Epidermal melanocyte (primary cell): Measurements from ENCODE around the gene SPIRE2.
A peak's percentile ranks its signal among the peaks of the same experiment; 100 is the strongest.

Experiments
- DNase-seq: peaks from one replicate; pipeline ENCODE4 v3.0.0; 2011; ENCODE audit warnings: low spot score; ENCODE audit not compliant: insufficient read length

SPIRE2 gene

GRCh38 chr16:89893642-89894548, 65.6 kb downstream of the SPIRE2 start:
- DNase-seq: no peak

- no peak for DNase-seq
Observed at GRCh38 chr16:89895482-89896250, 67.4 kb downstream of the SPIRE2 start.

- DNase-seq: no peak
Observed at GRCh38 chr16:89897204-89897603, 68.9 kb downstream of the SPIRE2 start.

GRCh38 chr16:89898201-89898967, 70.1 kb downstream of the SPIRE2 start:
- DNase-seq: no peak

- DNase-seq: no peak
Observed at GRCh38 chr16:89899879-89900481, 71.7 kb downstream of the SPIRE2 start.

GRCh38 chr16:89900885-89901284, 72.6 kb downstream of the SPIRE2 start:
- DNase-seq: no peak

GRCh38 chr16:89902980-89903379, 74.7 kb downstream of the SPIRE2 start:
- DNase-seq: no peak

- no peak for DNase-seq
Observed at GRCh38 chr16:89903908-89904515, 75.7 kb downstream of the SPIRE2 start.

- no peak for DNase-seq
Observed at GRCh38 chr16:89904606-89905510, 76.6 kb downstream of the SPIRE2 start.

- no peak for DNase-seq
Observed at GRCh38 chr16:89905511-89906139, 77.3 kb downstream of the SPIRE2 start.

GRCh38 chr16:89906140-89907025, 78.1 kb downstream of the SPIRE2 start:
- DNase-seq: peak; percentile 86

- no peak for DNase-seq
Observed at GRCh38 chr16:89907055-89907814, 79.0 kb downstream of the SPIRE2 start.

- no peak for DNase-seq
Observed at GRCh38 chr16:89908236-89908635, 80.0 kb downstream of the SPIRE2 start.

- DNase-seq: peak; percentile 78
Observed at GRCh38 chr16:89909777-89910716, 81.8 kb downstream of the SPIRE2 start.

- no peak for DNase-seq
Observed at GRCh38 chr16:89910717-89911354, 82.6 kb downstream of the SPIRE2 start.

GRCh38 chr16:89911375-89911774, 83.1 kb downstream of the SPIRE2 start:
- DNase-seq: no peak
